Measurements from ENCODE around the gene DPCD. TPM values are rescaled to one million over a fixed set of nuclear protein-coding genes. Genes with fewer than 3 reads are reported as not detected.

The DPCD gene
- total and polyA plus RNA-seq, 11 donors: 16.3 to 42.9 (median 23.8) TPM

- TF ChIP-seq, protein P1, sequence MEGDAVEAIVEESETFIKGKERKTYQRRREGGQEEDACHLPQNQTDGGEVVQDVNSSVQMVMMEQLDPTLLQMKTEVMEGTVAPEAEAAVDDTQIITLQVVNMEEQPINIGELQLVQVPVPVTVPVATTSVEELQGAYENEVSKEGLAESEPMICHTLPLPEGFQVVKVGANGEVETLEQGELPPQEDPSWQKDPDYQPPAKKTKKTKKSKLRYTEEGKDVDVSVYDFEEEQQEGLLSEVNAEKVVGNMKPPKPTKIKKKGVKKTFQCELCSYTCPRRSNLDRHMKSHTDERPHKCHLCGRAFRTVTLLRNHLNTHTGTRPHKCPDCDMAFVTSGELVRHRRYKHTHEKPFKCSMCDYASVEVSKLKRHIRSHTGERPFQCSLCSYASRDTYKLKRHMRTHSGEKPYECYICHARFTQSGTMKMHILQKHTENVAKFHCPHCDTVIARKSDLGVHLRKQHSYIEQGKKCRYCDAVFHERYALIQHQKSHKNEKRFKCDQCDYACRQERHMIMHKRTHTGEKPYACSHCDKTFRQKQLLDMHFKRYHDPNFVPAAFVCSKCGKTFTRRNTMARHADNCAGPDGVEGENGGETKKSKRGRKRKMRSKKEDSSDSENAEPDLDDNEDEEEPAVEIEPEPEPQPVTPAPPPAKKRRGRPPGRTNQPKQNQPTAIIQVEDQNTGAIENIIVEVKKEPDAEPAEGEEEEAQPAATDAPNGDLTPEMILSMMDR (IDR thresholded peaks at IDR 0.05): no peak
- TF ChIP-seq POLR2A (IDR thresholded peaks at IDR 0.05): no peak
- WGBS, 4 donors: 85 to 93% (median 91%) methylated on average over 25 of the region's 25 CpGs
- H3K27me3 ChIP-seq: peaks cover 4 to 11% (median 9%) of the 10 kb centered on the region in 9 donors
- DNase-seq (no peak), ATAC-seq (no peak)
- H3K36me3 ChIP-seq: peaks cover 0 to 17% (median 6%) of the 10 kb centered on the region in 9 donors
- H3K9me3 ChIP-seq: peaks cover 0 to 14% (median 10%) of the 10 kb centered on the region in 12 donors
- no peak overlapping the region for H3K27ac ChIP-seq
- peaks cover 0 to 18% (median 14%) of the 10 kb centered on the region in 12 donors for H3K4me1 ChIP-seq
- H3K4me3 ChIP-seq: no peak overlapping the region
- intact Hi-C loops (cut with DNase I): loop anchor here in 9 of 10 donors (5.0 to 10.0 kb wide), 7 partner anchors 272 to 412 kb away; no protein-coding TSS in a partner anchor
These were observed 14.0 kb upstream of the DPCD start for GRCh38 chr10:101573885-101574753.

DNA sequence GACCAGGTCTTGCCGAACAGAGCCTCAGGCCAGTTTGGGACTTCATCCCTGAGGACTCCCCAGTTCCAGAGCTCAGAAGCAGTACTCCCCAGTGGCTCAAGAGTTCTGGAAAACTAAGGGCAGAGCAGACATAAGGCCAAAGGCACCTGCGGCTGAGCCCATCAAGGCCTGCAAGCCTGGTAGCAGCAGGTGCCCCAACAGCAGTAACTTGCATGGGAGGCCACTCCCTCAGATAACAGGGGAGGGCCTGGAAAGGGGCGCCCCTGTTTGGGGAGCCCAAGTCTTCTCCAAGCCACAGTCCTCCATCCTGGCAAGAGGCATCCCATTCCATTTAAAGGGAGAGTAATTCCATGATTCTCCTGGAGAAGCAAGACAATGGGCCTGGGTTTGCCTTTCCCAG, 13.0 kb upstream of the DPCD start:
- WGBS, 4 donors: 86 to 100% (median 92%) methylated on average over 1 to 3 of the region's 3 CpGs; no CpG with 5 or more reads in 1 of the 4 donors
- peaks cover 0 to 27% (median 16%) of the 10 kb centered on the region in 9 donors for H3K36me3 ChIP-seq

GRCh38 chr10:101575580-101576210, 12.4 kb upstream of the DPCD start:
- Histone ChIP-seq H3K27me3 (no peaks in the 10 kb centered on the region), H3K27ac (no peak overlapping the region), H3K9me3 (peaks cover 0 to 14% (median 10%) of the 10 kb centered on the region in 12 donors), H3K36me3 (peaks cover 0 to 33% (median 22%) of the 10 kb centered on the region in 9 donors), H3K4me3 (no peak overlapping the region), H3K4me1 (peaks cover 0 to 5% (median 2%) of the 10 kb centered on the region in 12 donors)
- ATAC-seq (no peak), DNase-seq (no peak)
- no peak for TF ChIP-seq POLR2A (IDR thresholded peaks at IDR 0.05)
- TF ChIP-seq, protein P1 (IDR thresholded peaks at IDR 0.05): no peak
- WGBS, 4 donors: 90 to 92% (median 91%) methylated on average over 7 of the region's 7 CpGs
- intact Hi-C loops (cut with DNase I): loop anchor here in 3 of 10 donors (10.0 kb wide), 2 partner anchors 281 to 301 kb away; no protein-coding TSS in a partner anchor

More for the DNA sequence above, 13.0 kb upstream of the DPCD start:
- peaks cover 0 to 1% (median 0%) of the 10 kb centered on the region in 9 donors for H3K27me3 ChIP-seq
- peaks cover 0 to 14% (median 10%) of the 10 kb centered on the region in 12 donors for H3K9me3 ChIP-seq
- peaks cover 0 to 9% (median 6%) of the 10 kb centered on the region in 12 donors for H3K4me1 ChIP-seq
- no peak overlapping the region for H3K4me3 ChIP-seq
- ATAC-seq (no peak), DNase-seq (no peak)
- intact Hi-C loops (cut with DNase I): loop anchor here in 3 of 10 donors (10.0 kb wide), 2 partner anchors 280 to 300 kb away; no protein-coding TSS in a partner anchor
- TF ChIP-seq, protein P1 (IDR thresholded peaks at IDR 0.05): no peak
- TF ChIP-seq POLR2A (IDR thresholded peaks at IDR 0.05): no peak
- no peak overlapping the region for H3K27ac ChIP-seq
